CD4-positive, alpha-beta T cell treated with Interleukin-15 for 4 hours (primary cell): ENCODE data around the gene LDB3.

Experiments
- DNase-seq: peaks from one replicate; pipeline ENCODE4 v3.0.0-alpha.2; 2020; ENCODE audit warnings: low spot score

Gene LDB3

GRCh38 chr10:86685893-86686632 is 17.8 kb downstream of the LDB3 start:
- no peak for DNase-seq

GRCh38 chr10:86686972-86687371 is 18.7 kb downstream of the LDB3 start:
- DNase-seq: no peak

- no peak for DNase-seq
Observed at GRCh38 chr10:86687750-86688149, 19.4 kb downstream of the LDB3 start.

GRCh38 chr10:86688398-86688921 is 20.1 kb downstream of the LDB3 start:
- DNase-seq: peak; percentile 57

DNA sequence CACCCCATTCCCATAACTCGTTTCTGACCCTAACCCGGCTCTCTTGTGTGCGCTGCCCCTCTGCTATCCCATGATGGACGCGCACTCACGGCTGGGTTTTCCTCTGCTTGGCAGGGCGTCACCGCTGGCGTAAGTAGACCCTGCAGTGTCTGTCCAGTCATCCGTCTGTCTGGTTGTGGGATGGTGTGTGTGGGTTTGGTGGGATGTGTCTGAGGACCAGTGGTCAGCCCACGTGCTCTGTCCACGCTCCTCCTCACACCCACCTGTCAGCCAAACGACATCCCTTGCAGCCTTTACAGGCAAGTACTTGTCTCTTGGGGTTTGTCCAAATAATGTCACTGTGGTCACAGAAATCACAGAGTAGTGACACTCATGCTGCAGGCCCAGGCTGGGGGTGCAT is 20.8 kb downstream of the LDB3 start:
- DNase-seq: no peak

GRCh38 chr10:86690231-86690630 is 21.9 kb downstream of the LDB3 start:
- DNase-seq: no peak

- DNase-seq: no peak
Observed at GRCh38 chr10:86690657-86691084, 22.4 kb downstream of the LDB3 start.

DNA sequence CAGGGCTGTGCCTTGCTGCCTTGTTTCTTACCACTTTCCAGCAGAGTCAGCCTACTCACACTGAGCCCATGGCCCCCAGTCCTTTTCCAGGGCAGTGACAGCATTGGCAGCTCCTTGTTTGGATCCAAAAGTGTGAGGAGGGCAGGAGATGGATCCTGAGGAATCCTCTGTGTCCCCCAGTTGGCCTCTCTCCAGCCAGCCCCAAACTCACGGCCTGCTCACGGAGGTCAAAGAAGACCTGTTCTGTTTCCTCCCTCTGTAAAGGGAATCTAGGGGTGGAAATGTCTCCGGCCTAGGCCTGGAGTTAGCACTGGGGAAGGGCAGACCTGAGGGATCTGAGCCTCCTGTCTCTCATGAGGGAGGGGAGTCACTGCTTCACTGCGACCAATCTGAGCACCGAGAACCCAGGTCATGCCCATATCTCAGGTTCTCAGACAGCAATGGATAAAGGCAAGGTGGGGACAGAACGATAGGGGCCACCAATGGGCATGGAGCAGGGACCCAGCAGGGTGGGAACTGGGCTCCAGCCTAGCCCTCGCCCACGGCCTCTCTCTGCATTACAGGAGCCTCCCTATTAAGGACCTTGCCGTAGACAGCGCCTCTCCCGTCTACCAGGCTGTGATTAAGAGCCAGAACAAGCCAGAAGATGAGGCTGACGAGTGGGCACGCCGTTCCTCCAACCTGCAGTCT is 23.2 kb downstream of the LDB3 start:
- DNase-seq: no peak

- DNase-seq: no peak
Observed at GRCh38 chr10:86692023-86692514, 23.8 kb downstream of the LDB3 start.

DNA sequence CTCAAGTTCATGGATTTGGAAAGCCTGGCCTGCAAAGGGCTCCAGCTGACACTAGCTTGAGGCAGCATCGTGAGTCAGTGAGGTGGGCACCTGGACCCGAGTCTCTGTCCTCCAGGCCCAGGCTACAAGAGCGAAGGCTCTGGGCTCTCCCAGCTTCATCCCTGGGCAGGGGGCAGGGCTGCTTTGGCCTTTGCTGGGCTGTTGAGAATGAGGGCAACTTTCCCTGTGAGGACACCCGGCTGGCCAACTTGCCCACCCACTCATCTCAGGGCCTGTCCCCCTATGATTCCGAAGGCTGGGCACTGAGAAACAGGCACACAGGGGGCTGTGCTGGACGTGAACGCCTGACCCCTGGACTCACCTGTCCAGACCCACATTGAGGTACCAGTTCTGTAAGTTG is 24.4 kb downstream of the LDB3 start:
- no peak for DNase-seq

GRCh38 chr10:86693275-86693674 is 25.0 kb downstream of the LDB3 start:
- no peak for DNase-seq

GRCh38 chr10:86693721-86694369 is 25.5 kb downstream of the LDB3 start:
- peak; percentile 18 for DNase-seq

- no peak for DNase-seq
Observed at GRCh38 chr10:86698207-86698940, 30.1 kb downstream of the LDB3 start.

DNA sequence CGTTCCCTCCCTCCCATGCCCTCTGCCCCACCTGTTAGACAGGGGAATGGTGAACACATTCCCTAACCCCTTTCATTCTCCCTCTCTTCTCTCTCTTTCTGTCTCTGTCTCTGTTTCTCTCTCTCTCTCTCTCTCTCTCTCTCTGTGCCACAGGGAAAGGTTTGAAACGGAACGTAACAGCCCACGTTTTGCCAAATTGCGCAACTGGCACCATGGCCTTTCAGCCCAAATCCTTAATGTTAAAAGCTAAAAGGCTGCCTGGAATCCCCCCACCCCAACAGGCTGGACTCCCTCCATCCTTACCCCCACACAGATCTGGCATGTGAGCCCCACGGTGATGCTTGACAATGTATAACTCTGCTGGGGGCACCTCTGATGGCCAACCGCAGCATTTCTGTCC is 30.8 kb downstream of the LDB3 start:
- DNase-seq: no peak

GRCh38 chr10:86699541-86699940 is 31.2 kb downstream of the LDB3 start:
- no peak for DNase-seq

DNA sequence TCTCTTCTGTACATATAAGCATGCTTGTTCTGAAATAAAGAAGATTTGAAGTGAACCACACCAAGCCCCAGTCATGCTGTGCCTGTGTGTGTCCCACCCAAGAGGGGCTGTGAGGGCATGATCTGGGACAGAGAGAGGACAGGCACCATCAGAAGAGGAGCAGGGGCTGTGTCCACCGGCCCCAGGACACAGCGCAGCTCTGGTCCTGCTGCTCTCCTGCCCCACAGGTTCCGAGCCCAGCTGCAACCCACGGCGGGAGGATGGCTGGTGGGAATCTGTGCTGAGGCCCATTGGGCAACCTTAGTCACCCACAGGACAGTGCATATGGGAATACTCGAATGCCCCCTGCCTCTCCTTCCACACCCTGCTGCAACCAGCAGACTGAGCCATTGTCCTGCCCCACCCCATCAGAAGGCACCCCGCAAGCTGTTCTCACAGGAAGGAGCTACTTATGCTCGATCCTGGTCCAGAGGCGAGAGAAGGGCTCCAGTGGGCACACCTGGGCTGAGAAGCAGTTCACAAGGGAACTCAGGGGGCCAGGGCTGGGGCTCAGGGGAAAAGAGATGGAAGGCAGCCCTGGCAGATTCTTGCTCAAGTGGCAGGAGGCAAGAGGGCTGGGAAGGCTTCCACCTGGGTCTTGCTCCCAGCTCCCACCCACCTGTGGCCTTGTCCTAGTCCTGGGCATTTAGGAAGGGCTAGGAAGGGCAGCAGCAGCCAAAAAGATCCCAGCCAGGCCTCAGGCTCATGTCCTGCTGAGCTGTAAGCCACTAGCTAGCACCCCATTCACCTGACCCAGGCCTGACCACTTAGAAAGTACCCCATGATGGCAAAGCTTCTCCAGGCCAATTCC is 31.9 kb downstream of the LDB3 start:
- no peak for DNase-seq

- DNase-seq: no peak
Observed at GRCh38 chr10:86700851-86701617, 32.7 kb downstream of the LDB3 start.

- no peak for DNase-seq
Observed at GRCh38 chr10:86703176-86703575, 34.9 kb downstream of the LDB3 start.

DNA sequence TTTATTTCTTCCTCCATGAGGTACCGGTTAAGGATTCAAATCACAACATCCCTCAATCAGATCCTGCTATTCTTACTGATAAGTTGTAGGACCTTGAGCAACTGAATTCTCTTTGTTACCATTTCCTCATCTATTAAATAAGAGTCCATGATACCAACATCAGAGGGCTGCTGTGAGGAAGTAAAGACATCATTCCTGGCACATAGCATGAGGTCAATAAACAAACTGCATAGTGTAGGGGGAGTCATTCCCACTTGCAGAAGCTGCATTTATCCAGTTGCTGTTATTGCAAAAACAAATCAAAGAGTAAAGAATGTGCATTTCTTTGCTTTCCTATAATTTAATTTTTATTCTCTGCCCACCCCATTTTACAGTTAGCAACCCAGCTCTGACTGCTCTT is 36.8 kb downstream of the LDB3 start:
- DNase-seq: no peak

- no peak for DNase-seq
Observed at GRCh38 chr10:86705905-86706304, 37.6 kb downstream of the LDB3 start.
